Retinal pigment epithelial cell (primary cell): ENCODE results near the gene MGMT.

Source experiments
- DNase-seq: peaks from one replicate; pipeline ENCODE4 v3.0.0-alpha.2; 2010; ENCODE audit warnings: low read depth
- H3K4me3 ChIP-seq: 2 replicates; pipeline ENCODE4 v1.5.1; 2011; ENCODE audit warnings: mild to moderate bottlenecking, low read length, control low read depth, moderate library complexity
- TF ChIP-seq, protein P1 (sequence below): conservative IDR thresholded peaks from 2 replicates; pipeline ENCODE4 v1.5.1; 2011; ENCODE audit warnings: low read depth, low read length, control low read depth, inconsistent platforms

Gene MGMT

DNA sequence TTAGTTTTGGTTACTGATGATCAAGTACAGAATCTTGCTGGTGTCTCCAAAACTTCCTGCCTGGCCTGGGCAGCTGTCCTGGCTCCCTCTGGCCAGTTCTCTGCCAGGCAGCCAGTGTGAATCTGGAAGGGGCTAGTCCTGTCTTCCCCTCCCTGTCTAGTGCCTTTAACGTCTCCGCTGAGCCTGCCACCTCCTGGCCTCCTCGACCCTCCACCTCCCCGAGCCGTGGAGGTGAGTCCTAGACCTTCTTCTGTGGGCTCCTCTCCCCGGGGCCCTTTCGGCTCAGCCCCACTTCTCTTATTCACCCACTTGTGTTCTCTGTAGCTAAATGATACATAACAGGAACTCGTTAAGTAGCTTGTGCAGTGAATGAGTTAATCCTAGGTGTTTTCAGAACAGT is 218.2 kb downstream of the MGMT start:
- DNase-seq, result no peak
- no peak overlapping the region for H3K4me3 ChIP-seq
- TF ChIP-seq, protein P1, sequence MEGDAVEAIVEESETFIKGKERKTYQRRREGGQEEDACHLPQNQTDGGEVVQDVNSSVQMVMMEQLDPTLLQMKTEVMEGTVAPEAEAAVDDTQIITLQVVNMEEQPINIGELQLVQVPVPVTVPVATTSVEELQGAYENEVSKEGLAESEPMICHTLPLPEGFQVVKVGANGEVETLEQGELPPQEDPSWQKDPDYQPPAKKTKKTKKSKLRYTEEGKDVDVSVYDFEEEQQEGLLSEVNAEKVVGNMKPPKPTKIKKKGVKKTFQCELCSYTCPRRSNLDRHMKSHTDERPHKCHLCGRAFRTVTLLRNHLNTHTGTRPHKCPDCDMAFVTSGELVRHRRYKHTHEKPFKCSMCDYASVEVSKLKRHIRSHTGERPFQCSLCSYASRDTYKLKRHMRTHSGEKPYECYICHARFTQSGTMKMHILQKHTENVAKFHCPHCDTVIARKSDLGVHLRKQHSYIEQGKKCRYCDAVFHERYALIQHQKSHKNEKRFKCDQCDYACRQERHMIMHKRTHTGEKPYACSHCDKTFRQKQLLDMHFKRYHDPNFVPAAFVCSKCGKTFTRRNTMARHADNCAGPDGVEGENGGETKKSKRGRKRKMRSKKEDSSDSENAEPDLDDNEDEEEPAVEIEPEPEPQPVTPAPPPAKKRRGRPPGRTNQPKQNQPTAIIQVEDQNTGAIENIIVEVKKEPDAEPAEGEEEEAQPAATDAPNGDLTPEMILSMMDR, result no peak

DNA sequence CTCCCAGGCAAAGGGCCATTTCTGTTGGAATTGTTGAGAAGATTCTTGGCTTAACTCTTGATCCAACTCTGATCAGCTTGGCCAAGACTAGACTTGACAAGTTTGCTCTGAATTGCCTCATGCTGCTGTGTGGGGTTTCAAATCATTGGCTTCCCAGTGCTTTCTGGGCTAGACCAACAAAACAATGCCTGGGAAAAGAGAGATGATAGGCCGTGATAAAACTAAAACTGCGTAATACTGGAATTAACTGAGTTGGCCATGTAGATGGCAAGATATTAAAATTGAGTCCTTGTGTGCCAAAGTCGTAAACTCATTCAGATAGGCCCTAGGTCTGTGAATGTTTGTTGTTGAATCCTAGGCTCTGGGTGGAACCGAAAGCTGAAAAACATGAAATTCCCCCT is 222.6 kb downstream of the MGMT start:
- no peak overlapping the region for H3K4me3 ChIP-seq
- no peak for DNase-seq
- TF ChIP-seq, protein P1, result no peak

DNA sequence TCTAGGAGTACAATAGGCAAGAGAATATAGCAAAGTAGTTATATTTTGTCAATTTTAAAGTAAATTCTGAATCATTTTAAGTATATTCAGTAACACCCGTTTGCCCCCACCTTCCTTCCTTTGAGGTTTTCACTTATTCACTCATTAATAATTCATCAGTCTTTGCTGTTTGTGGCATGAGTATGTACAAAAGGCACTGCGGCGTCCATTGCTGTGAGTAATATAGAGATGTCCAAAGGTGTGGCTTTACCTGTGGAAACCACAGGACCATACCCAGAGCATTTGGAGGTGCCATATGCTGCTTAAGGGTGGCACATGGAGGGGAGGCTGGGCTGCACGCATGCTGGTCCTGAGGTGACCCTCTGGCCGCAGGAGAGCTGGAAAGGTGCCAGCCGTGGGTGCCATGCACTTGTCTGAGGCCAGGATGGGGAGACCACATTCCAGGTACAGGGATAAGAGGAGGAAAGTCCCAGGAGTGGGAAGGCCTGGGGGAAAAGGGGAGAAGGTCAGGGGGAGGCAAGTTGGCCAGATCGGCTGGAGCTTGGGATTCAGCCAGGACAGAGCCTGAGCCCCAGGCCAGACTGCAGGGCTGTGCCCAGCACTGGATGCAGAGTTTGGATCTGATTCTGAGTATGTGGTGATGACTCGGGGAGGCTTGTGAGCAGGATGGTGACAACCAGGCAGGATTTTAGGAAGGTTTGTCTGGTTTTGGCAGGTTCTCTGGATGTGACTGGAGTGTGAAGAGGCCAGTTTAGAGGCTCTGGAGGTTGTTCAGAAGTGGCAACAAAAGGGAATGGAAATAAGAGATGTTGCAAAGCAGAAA is 223.4 kb downstream of the MGMT start:
- no peak for DNase-seq
- TF ChIP-seq, protein P1, result no peak
- no peak overlapping the region for H3K4me3 ChIP-seq

DNA sequence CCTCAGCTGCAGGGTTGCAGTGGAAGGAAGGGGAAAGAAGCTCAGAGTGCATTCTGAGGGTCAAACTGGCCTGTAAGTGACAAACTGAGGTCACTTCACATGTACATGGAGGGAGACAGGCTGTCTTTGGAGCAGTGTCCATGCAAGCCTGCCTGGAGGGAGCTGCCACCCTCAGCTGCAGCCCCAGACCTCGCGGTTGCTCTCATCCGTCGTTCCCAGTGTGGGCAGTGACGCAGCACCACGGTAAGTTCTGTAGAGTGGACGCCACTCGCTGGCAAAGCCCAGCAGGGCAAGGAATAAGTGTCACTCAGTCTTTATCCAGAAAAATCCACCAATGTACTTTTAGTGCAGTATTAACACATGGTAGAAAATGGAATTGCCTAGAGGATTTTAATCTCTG is 225.7 kb downstream of the MGMT start:
- no peak overlapping the region for H3K4me3 ChIP-seq
- TF ChIP-seq, protein P1, result no peak
- no peak for DNase-seq

DNA sequence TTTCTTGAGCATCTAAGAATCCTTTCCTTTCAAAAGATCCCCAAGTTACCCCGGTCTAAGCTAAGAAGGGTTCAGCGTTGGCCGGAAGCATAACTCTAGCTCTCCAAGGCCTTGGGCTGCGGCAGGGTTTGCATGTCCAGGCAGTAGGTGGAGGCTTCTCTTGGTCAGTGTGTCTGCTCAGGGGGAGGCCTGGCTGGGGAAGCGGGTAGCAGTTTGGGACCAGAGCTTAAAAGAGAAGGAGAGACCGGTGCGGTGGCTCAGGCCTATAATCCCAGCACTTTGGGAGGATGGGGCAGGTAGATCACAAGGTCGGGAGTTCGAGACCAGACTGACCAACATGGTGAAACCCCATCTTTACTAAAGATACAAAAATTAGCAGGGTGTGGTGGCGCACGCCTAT is 226.3 kb downstream of the MGMT start:
- H3K4me3 ChIP-seq, result no peak overlapping the region
- TF ChIP-seq, protein P1, result no peak
- no peak for DNase-seq

DNA sequence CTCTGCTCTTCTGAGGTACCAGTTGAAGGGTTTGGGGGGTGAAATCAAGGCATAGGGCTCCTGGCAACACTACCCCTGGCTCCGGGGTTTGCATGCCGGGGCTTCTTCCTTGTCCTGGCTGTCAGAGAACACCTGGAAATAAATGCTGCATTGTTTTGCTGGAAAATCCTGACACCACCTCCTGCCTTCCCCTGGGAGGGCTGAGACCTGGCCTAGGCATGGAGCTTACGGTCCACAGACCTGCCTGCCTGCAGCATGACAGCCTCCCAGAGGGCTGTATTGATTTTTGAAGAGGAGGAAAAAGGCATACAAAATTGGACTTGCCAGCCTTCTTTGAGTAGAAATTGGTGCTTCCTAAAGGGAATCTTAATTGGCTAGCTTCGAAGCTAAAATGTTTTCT is 227.1 kb downstream of the MGMT start:
- DNase-seq, result no peak
- H3K4me3 ChIP-seq, result no peak overlapping the region
- TF ChIP-seq, protein P1, result no peak

DNA sequence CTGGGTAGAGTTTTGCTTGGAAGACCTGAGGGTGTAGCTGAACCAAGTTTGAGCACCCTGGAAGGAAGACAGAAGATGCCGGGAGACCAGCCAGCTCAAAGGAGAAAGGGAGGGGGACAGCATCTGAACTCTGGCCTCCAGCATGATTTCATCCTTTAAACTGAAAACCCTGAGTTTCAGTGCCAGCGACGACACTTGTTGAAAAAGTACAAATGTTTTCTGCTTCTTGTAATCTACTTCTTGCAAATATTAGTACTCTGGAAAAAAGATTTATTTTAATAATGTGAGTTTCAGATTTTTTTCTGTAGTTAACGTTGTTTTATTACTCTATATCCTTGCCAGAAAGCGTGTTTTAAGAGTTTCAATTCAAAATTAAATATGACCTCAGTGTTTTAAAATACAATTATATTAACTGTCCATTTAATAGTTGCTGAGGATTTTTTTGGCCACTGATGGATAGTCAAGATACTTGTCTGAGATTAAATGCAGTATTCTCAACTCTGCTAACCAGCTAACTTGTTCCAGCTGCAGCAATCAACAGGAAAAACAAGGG is 227.7 kb downstream of the MGMT start:
- TF ChIP-seq, protein P1, result no peak
- DNase-seq, result no peak
- H3K4me3 ChIP-seq, result no peak overlapping the region
